HepG2 (cell line): Measurements from ENCODE around the gene SNAP47. TPM values are rescaled to one million over a fixed set of nuclear protein-coding genes. Genes with fewer than 3 reads are reported as not detected.

Experiments used
- AGO1 ChIP-seq: fragments of 200-400 bp; formaldehyde crosslinking; IDR thresholded peaks from 2 replicates; pipeline ENCODE4 v1.6.1; 2017; ENCODE audit warnings: mild to moderate bottlenecking, low read depth, low read length, moderate library complexity; ENCODE audit not compliant: poor library complexity, severe bottlenecking
- BRD4 ChIP-seq: sonication (generic); formaldehyde crosslinking; IDR thresholded peaks from 2 replicates; pipeline ENCODE4 v1.4.0; 2020; ENCODE audit warnings: missing genetic modification reagents
- KDM2A ChIP-seq: sonication (generic); formaldehyde crosslinking; IDR thresholded peaks from 2 replicates; pipeline ENCODE4 v1.4.0; 2020; ENCODE audit warnings: low read depth, missing genetic modification reagents, borderline replicate concordance
- KLF13 ChIP-seq: sonication (generic); formaldehyde crosslinking; IDR thresholded peaks from 2 replicates; pipeline ENCODE4 v1.4.0; 2020; ENCODE audit warnings: mild to moderate bottlenecking, missing genetic modification reagents
- MAFF ChIP-seq: IDR thresholded peaks from 2 replicates; pipeline ENCODE4 v1.6.1; 2011; ENCODE audit warnings: low read depth, low read length, improper control_type of control experiment
- MBD4 ChIP-seq: IDR thresholded peaks from 2 replicates; pipeline ENCODE4 v1.6.1; 2012; ENCODE audit warnings: low read length, inconsistent platforms, borderline replicate concordance
- MYC ChIP-seq: sonication (generic); formaldehyde crosslinking; IDR thresholded peaks from 2 replicates; pipeline ENCODE4 v1.9.0; 2021; ENCODE audit warnings: missing genetic modification reagents, borderline replicate concordance
- RBM39 ChIP-seq: fragments of 200-400 bp; formaldehyde crosslinking; IDR thresholded peaks from one replicate; pipeline ENCODE4 v1.6.1; 2018; ENCODE audit warnings: antibody characterized with exemption, mild to moderate bottlenecking, low read depth, low read length; ENCODE audit not compliant: poor library complexity, severe bottlenecking
- ZEB1 ChIP-seq: IDR thresholded peaks from 2 replicates; pipeline ENCODE4 v1.6.1; 2012; ENCODE audit warnings: mild to moderate bottlenecking, low read depth, inconsistent platforms; ENCODE audit not compliant: insufficient replicate concordance
- ZFX ChIP-seq: sonication (generic); formaldehyde crosslinking; IDR thresholded peaks from 2 replicates; pipeline ENCODE4 v1.4.0; 2020; ENCODE audit warnings: mild to moderate bottlenecking, low read depth, missing genetic modification reagents, moderate library complexity
- ZMAT3 ChIP-seq: sonication (generic); formaldehyde crosslinking; conservative IDR thresholded peaks from 2 replicates; pipeline ENCODE4 v1.7.0; 2021; ENCODE audit warnings: missing genetic modification reagents
- ZNF251 ChIP-seq: sonication (generic); formaldehyde crosslinking; IDR thresholded peaks from 2 replicates; pipeline ENCODE4 v1.9.0; 2021; ENCODE audit warnings: mild to moderate bottlenecking, missing genetic modification reagents
- ZNF264 ChIP-seq: sonication (generic); formaldehyde crosslinking; IDR thresholded peaks from 2 replicates; pipeline ENCODE4 v1.4.0; 2020; ENCODE audit warnings: missing genetic modification reagents
- ZNF331 ChIP-seq: sonication (generic); formaldehyde crosslinking; IDR thresholded peaks from 2 replicates; pipeline ENCODE4 v1.4.0; 2020; ENCODE audit warnings: missing genetic modification reagents
- ZNF367 ChIP-seq: sonication (generic); formaldehyde crosslinking; IDR thresholded peaks from 2 replicates; pipeline ENCODE4 v1.4.0; 2020; ENCODE audit warnings: missing genetic modification reagents, borderline replicate concordance
- ZNF451 ChIP-seq: sonication (generic); formaldehyde crosslinking; IDR thresholded peaks from 2 replicates; pipeline ENCODE4 v1.5.0; 2020; ENCODE audit warnings: mild to moderate bottlenecking, missing genetic modification reagents
- polyA plus RNA-seq, 8 experiments: library from polyadenylated mRNA; depleted of rRNA in 3 of 8; stranded (reverse) in 7 of 8; unstranded in 1 of 8; fragments of >200 nt; fragmentation: Illumina TruSeq in 4 of 8; extraction: Trizol in 4 of 8; gene quantifications; 2 replicates each; pipeline versions ENCODE4 v1.2.1 to v1.2.3, GENCODE V29; 2011 to 2016; ENCODE audit warnings: low read depth in 4 of 8, missing spikeins in 1 of 8, mixed read lengths in 1 of 8; ENCODE audit not compliant: insufficient read depth in 1 of 8
- total RNA-seq, 5 experiments: library from RNA; depleted of rRNA; stranded (reverse); fragments of >200 nt; fragmentation: Illumina TruSeq; extraction: Trizol; gene quantifications; 2 replicates each; pipeline ENCODE4 v1.2.3, GENCODE V29; 2016; ENCODE audit warnings: low read depth in 1 of 5
- TF ChIP-seq, protein P1 (sequence below): sonication (generic); formaldehyde crosslinking; IDR thresholded peaks from 2 replicates; pipeline ENCODE4 v1.4.0; 2020; ENCODE audit warnings: missing genetic modification reagents, borderline replicate concordance
- TF ChIP-seq, protein P2 (sequence below): IDR thresholded peaks from 2 replicates; pipeline ENCODE4 v1.4.0; 2020; ENCODE audit warnings: mild to moderate bottlenecking, missing genetic modification reagents
- TF ChIP-seq, protein P3 (sequence below): sonication (generic); formaldehyde crosslinking; IDR thresholded peaks from 2 replicates; pipeline ENCODE4 v1.4.0; 2020; ENCODE audit warnings: missing genetic modification reagents
- TF ChIP-seq, protein P4 (sequence below): sonication (generic); formaldehyde crosslinking; IDR thresholded peaks from 2 replicates; pipeline ENCODE4 v1.8.1; 2023; ENCODE audit warnings: mild to moderate bottlenecking, inconsistent platforms, moderate library complexity, missing genetic modification reagents, borderline replicate concordance

The SNAP47 gene
- total and polyA plus RNA-seq, 2 of the 13 experiments (the other 11 are each of a cell fraction or from before 2014, with no cell fraction given): 13.6 to 25.1 TPM

DNA sequence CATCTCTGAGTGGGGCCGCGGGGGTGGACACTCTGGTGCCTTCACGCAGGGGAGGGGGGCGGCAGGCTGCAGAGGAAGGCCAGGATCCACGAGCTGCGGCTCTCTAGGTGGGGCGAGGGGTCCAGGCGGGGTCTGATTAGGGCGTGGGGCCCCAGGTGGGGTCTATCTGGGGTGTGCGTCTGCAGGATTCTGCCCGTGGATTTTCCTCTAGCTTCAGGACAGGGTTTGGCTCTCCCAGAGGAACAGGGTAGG is 6.4 kb upstream of the SNAP47 start (continued):
- TF ChIP-seq ZEB1 (no peak), AGO1 (peak; percentile 78), MAFF (no peak), ZNF264 (CRISPR knock-in tag) (no peak), ZMAT3 (CRISPR knock-in tag) (no peak), ZNF251 (CRISPR knock-in tag) (no peak), ZNF367 (CRISPR knock-in tag) (no peak), ZFX (CRISPR knock-in tag) (no peak), RBM39 (peak; percentile 73), ZNF451 (0 out of 2 replicates have a peak, but pooled peaks have one; percentile 14), MBD4 (no peak), BRD4 (CRISPR knock-in tag) (no peak), ZNF331 (CRISPR knock-in tag) (no peak), KDM2A (CRISPR knock-in tag) (peak; percentile 86; the same call in 1 of the 2 replicates), KLF13 (CRISPR knock-in tag) (no peak), MYC (CRISPR knock-in tag) (0 out of 2 replicates have a peak, but pooled peaks have one; percentile 28)
- TF ChIP-seq, protein P1, sequence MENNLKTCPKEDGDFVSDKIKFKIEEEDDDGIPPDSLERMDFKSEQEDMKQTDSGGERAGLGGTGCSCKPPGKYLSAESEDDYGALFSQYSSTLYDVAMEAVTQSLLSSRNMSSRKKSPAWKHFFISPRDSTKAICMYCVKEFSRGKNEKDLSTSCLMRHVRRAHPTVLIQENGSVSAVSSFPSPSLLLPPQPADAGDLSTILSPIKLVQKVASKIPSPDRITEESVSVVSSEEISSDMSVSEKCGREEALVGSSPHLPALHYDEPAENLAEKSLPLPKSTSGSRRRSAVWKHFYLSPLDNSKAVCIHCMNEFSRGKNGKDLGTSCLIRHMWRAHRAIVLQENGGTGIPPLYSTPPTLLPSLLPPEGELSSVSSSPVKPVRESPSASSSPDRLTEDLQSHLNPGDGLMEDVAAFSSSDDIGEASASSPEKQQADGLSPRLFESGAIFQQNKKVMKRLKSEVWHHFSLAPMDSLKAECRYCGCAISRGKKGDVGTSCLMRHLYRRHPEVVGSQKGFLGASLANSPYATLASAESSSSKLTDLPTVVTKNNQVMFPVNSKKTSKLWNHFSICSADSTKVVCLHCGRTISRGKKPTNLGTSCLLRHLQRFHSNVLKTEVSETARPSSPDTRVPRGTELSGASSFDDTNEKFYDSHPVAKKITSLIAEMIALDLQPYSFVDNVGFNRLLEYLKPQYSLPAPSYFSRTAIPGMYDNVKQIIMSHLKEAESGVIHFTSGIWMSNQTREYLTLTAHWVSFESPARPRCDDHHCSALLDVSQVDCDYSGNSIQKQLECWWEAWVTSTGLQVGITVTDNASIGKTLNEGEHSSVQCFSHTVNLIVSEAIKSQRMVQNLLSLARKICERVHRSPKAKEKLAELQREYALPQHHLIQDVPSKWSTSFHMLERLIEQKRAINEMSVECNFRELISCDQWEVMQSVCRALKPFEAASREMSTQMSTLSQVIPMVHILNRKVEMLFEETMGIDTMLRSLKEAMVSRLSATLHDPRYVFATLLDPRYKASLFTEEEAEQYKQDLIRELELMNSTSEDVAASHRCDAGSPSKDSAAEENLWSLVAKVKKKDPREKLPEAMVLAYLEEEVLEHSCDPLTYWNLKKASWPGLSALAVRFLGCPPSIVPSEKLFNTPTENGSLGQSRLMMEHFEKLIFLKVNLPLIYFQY: no peak
- TF ChIP-seq, protein P2, sequence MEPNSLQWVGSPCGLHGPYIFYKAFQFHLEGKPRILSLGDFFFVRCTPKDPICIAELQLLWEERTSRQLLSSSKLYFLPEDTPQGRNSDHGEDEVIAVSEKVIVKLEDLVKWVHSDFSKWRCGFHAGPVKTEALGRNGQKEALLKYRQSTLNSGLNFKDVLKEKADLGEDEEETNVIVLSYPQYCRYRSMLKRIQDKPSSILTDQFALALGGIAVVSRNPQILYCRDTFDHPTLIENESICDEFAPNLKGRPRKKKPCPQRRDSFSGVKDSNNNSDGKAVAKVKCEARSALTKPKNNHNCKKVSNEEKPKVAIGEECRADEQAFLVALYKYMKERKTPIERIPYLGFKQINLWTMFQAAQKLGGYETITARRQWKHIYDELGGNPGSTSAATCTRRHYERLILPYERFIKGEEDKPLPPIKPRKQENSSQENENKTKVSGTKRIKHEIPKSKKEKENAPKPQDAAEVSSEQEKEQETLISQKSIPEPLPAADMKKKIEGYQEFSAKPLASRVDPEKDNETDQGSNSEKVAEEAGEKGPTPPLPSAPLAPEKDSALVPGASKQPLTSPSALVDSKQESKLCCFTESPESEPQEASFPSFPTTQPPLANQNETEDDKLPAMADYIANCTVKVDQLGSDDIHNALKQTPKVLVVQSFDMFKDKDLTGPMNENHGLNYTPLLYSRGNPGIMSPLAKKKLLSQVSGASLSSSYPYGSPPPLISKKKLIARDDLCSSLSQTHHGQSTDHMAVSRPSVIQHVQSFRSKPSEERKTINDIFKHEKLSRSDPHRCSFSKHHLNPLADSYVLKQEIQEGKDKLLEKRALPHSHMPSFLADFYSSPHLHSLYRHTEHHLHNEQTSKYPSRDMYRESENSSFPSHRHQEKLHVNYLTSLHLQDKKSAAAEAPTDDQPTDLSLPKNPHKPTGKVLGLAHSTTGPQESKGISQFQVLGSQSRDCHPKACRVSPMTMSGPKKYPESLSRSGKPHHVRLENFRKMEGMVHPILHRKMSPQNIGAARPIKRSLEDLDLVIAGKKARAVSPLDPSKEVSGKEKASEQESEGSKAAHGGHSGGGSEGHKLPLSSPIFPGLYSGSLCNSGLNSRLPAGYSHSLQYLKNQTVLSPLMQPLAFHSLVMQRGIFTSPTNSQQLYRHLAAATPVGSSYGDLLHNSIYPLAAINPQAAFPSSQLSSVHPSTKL (CRISPR knock-in tag): no peak
- TF ChIP-seq, protein P3, sequence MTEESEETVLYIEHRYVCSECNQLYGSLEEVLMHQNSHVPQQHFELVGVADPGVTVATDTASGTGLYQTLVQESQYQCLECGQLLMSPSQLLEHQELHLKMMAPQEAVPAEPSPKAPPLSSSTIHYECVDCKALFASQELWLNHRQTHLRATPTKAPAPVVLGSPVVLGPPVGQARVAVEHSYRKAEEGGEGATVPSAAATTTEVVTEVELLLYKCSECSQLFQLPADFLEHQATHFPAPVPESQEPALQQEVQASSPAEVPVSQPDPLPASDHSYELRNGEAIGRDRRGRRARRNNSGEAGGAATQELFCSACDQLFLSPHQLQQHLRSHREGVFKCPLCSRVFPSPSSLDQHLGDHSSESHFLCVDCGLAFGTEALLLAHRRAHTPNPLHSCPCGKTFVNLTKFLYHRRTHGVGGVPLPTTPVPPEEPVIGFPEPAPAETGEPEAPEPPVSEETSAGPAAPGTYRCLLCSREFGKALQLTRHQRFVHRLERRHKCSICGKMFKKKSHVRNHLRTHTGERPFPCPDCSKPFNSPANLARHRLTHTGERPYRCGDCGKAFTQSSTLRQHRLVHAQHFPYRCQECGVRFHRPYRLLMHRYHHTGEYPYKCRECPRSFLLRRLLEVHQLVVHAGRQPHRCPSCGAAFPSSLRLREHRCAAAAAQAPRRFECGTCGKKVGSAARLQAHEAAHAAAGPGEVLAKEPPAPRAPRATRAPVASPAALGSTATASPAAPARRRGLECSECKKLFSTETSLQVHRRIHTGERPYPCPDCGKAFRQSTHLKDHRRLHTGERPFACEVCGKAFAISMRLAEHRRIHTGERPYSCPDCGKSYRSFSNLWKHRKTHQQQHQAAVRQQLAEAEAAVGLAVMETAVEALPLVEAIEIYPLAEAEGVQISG (CRISPR knock-in tag): no peak
- TF ChIP-seq, protein P4, sequence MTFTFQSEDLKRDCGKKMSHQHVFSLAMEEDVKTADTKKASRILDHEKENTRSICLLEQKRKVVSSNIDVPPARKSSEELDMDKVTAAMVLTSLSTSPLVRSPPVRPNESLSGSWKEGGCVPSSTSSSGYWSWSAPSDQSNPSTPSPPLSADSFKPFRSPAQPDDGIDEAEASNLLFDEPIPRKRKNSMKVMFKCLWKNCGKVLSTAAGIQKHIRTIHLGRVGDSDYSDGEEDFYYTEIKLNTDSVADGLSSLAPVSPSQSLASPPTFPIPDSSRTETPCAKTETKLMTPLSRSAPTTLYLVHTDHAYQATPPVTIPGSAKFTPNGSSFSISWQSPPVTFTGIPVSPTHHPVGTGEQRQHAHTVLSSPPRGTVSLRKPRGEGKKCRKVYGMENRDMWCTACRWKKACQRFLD: no peak
